Hematopoietic multipotent progenitor cell treated with erythropoietin and hydrocortisone succinate and interleukin-3 and kit ligand, for 8 days (in vitro differentiated cells): ENCODE measurements around the gene GABBR2.
A peak's percentile ranks its signal among the peaks of the same experiment; 100 is the strongest.
"Not testable (repeated sequence)": the region's sequence is repeated elsewhere in the genome, so short reads cannot be mapped to it uniquely, and the experiment has no call there.

ENCODE experiments used
- DNase-seq: peaks from one replicate; pipeline ENCODE4 v3.0.0-alpha.2; 2015

The GABBR2 gene

DNA sequence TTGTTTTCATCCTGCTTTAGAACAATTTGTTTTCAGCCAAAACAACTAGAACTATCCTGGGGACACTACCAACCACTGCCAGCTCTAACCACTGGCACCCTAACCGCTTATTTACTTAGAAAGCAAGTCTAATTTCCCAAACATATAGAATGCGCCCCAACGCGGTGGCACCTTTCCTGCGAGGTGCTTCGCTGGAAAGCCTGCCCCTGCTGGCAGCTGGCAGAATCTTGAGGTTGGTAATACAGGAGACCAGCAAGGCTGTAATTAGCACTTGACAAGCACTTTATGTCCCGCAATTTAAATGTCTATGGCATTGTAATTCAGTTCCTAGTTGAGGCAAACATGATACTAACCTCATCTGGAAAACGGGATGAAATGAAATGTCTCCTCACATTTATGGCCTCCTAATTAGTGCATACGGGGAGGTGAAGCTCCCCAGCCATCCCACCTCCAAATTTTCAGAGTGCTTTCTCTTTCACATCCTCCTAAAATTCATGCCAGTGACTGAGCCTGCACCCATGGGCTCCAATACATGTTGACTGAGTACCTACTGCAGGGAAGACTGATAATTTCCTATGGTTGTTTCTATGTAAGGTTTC lies 30.4 kb downstream of the GABBR2 start:
- peak; percentile 27 for DNase-seq

DNA sequence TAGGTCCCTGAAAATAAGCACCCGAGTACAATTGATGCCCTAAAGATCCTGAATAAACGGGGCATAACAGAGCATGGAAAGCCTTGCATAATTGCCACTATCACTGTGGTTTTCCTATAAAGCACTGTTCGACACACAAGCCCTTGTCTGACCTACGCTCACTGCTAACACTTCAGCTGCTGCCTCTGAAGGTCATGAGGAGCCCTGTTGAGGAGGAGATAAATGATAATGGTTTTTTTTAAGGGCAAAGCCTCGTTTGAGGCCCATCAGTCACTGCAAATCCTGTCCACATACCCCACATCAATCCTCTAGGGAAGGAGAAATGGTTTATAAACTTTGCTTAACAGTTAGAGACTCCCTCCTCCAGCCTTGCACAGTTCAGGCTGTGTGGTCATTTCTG lies 35.1 kb downstream of the GABBR2 start:
- DNase-seq: no peak

DNA sequence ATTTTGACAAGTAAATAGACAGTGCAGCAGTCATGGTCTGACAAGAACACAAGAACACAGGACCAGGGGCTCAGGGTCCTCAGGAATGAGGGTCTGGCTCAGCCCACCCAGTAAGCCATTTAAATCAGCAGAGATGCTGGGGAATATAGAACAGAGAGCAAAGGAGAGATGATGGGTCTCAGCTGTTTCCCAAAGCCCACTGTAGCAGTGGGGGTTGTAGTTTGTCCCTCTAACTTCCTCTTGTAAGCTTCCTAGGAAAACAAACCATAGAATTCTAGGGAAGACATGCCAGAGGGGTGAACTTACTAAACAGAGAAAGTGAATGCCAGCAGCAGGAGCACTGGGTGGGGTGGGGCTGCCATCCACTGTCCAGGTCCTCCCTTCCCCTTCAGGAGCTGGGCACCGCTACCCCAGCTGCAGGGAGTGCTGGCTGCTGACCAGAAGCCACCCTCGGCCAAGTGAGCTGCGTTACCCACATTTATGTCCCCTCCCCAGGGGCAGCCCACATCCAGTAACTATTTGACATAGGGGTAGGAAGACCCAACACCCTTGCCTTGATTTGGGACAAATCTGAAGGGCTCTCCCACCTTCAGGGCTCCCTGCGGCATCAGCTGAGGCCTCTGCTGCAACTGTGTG lies 41.6 kb downstream of the GABBR2 start:
- DNase-seq: no peak

DNA sequence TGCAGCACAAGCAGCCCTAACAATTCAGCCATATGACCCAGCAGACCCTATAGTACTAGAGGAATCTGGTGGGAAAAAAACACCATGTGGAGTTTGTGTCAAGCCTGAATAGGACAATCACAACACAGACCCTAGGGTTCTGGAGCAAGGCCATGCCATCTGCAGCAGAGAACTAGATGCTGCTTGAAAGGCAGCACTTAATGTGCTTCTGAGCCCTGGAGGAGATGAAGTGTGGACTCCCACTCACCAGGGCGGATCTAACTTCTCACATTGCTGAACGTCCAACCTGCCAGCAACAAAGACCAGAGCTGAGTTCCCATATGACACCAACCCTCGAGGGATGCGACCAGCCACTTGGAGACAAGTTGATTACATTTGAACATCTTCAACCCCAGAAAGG lies 43.2 kb downstream of the GABBR2 start:
- no peak for DNase-seq

DNA sequence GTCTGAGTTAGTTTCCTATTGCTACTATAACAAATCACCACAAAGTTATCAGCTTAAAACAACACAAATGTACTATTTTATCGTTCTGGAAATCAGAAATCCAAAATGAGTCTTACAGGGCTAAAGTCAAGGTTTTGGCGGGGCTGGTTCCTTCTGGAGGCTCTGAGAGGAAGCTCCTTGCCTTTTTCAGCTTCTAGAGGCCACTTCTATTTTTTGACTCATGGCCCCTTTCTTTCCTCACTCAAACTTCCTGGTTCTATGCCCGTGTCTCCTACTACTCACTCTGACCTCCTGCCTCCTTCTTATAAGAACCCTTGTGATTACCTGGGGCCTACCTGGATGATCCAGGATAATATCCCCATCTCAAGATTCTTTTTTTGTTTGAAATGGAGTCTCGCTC lies 48.2 kb downstream of the GABBR2 start:
- no peak for DNase-seq

DNA sequence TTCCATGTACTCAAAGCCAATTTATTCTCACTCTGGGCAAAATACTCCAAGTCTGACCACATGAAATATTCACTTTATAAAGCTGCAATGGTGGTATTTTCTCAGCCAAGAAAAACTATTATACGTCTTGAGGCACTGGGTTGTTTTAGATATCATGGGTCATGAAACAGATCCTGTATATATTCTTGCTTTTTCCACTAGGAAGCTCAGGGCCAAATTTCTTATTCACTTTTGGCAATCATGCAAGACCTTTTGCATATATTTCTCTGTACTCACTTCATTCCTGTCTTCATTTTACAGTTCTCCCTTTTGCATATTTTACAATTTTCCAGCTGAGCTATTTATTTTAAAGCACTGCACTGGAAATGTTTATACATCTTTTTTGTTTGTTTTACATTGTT lies 49.8 kb downstream of the GABBR2 start:
- no peak for DNase-seq

DNA sequence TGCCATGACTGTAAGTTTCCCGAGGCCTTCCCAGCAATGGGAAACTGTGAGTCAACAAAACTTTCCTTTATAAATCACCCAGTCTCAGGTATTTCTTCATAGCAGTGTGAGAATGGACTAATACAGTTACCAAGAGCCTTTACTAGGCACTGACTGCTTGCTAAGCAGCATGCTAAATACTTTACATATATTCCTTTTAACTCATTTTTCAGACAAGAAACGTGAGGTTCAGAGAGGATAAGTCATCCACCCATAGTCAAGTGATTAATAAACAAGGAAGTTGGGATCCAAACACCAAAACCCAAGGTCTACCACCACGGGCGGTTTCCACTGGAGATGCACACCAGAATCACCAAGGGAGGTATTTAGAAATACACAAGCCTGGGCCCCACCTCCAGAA lies 50.8 kb downstream of the GABBR2 start:
- no peak for DNase-seq

DNA sequence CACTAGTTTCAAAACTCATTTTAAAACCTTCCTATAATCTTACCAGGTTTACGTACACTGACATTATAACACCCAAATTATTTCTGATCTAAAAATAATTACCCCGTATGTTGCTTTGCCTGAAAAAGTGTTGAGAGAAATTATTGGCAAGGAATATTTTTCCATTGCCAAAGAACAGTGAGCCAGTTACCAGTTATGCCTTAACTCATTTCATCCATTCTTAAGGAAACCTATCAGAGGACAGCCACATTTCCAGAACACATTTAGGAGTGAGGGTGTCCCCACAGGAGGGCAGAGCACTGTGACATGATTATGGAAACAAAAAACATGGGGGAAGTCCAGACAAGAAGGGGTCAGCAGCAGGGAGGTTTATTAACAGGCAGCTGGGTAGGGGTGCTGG lies 52.2 kb downstream of the GABBR2 start:
- no peak for DNase-seq

DNA sequence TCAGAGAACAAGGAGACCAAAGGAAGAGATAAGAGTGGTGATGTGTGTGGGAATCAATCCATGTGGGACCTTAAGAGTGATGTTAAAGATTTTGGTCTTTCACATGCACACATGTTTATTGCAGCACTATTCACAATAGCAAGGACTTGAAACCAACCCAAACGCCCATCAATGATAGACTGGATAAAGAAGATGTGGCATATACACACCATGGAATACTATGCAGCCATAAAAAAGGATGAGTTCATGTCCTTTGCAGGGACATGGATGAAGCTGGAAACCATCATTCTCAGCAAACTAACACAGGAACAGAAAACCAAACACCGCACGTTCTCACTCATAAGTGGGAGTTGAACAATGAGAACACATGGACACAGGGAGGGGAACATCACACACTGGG lies 53.3 kb downstream of the GABBR2 start:
- DNase-seq: not testable (repeated sequence)

DNA sequence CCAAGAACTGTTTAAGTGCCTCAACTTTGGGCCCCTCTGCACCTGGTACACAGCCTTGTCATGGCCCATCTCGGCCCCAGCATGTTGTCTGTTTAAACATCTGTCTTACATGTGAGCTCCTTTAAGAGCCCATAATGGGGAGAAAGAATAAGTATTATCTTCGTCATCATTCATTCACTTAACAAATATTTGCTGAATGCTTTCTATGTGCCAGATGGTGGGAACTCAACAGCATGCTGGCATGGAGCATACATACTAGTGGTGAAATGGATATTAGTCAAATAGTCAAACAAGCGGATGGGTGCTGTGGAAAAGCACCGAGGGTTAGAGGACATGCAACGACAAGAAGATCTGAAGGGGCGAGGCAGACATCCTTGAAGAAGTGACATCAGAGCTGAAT lies 54.5 kb downstream of the GABBR2 start:
- DNase-seq: no peak

DNA sequence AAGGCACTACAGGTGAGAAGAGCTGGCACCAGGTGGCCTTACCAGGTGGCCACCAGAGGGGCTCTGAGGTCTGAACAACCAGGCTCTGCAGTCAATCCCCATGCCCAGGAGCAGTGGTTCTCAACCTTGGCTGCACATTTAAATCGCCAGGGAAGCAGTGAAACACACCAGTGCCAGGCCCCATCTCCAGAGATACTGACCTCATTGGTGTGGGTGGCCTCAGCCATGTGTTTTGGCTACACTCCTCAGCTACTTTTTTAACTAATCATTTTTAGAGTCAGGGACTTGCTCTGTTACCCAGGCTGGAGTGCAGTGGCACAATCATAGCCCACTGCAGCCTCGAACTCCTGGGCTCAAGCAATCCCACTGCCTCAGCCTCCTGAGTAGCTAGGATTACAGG lies 56.0 kb downstream of the GABBR2 start:
- DNase-seq: no peak

DNA sequence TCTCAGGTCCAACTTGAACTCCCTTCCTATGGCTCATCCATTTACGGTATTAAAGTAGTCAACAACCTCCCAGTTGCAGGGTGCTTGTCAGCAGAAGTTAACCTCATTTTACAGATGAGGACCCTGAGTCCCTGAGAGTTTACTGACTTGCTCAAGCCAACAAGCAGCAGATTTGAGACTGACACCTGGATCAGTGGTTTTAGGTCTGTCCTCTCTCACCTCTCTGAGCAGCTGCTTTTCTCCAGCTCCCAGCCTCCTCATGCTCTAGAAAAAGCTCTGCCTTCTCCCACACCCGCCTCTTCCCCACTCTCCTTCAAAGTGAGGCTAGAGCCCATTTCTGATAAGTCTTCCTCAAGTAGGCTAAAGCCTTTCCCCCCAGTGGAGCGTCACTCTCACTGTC lies 56.4 kb downstream of the GABBR2 start:
- no peak for DNase-seq

DNA sequence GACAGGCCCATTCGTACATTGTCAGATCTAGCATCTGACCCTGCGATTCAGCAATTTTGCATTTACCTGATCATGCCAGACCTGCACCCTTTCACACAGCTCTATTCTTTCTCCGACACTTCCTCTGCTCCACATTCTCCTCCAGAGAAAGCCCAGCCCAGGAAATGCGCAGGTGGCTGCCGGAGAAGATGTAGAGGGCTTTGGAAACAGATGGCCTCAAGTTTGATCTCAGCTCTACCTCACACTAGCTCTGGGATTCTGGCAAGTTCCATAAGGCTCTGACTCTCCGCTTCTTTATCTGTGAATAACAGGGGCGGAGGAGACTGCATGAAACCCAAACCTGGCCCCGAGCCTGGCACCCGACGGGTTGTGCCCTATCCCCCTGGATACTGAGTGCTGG lies 61.5 kb downstream of the GABBR2 start:
- no peak for DNase-seq

DNA sequence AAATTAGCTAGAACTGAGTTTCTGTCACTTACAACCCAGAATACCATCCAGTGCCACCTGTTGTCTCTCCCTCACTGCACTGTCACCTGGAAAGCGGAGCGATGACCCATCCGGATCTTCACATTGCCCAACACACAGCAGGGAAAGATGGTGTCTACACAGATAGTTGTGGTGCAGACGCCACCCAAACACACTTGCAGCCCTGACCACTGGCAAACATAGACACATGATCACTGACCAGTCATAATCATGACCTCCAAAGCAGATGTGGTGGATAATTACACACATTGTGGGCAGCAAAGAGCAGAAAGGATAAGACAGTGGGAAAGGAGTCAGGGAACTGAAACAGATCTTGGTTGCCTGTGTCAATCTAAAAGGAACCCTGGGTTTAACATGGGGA lies 64.7 kb downstream of the GABBR2 start:
- DNase-seq: no peak

DNA sequence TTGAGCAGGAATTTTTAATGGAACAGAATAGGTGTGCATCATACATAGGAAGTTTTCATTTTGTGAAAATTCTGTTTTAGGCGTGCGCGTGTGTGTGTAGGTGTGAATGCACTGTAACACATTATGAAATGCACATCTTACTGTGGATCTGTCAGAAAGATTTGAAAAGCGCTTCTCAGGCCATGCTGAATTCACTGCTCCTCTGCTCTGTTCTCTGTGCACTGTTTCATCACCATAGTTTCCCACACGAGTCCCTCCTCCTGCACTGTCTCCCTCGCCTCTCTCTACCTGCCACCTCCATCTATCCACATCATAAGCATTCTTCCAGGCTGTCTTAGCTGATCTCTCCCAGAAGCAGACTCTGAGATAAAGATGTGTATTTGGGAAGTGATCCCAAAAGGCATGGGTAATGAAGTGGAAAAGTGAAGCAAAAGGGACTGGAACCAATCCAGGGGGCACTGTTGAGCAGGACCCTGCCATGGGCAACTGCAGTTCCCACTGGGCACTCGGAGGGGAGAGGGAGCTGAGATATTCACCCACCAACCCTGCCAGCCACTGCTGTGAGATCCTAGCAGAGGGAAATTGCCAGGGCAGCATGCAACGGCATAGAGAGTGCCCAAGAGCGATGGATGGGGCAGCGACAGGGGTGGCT lies 65.9 kb downstream of the GABBR2 start:
- no peak for DNase-seq

DNA sequence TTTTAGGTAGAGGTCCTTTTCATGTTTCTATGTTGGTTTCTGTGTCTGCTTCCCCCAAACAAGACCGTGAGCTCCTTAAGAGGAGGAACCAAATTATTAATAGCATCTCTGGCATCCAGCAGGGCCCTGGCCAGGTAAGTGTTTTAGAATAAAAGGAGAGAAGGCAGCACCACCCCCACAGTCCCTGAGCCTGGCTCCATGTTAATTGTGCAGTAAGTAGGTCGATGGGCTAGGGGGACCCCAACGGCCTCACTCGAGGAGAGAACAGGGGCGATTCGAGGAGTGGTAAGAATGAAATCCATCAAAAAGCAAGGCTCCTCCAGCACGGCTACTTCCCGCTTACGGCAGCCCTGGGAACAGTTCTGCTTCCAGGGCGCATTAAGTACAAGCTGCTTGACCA lies 67.0 kb downstream of the GABBR2 start:
- no peak for DNase-seq

DNA sequence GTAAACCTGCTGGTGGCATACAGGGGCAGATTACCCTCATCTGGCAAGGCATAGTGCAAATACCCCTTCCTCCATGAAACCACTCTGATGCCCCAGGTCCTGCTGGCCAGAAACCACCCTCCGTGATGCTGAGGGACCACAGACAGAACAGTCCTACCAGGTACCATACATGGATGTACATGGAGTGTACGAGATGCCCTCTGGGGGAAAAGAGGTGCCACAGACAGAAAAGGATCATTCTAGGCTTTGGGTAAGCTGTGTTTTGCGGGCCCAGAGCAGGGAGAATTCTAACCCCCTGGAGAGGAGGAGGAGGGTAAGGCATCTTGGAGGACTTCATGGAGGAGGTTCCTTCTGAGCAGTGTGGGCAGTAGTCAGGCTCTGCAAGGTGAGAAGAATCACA lies 68.3 kb downstream of the GABBR2 start:
- no peak for DNase-seq

DNA sequence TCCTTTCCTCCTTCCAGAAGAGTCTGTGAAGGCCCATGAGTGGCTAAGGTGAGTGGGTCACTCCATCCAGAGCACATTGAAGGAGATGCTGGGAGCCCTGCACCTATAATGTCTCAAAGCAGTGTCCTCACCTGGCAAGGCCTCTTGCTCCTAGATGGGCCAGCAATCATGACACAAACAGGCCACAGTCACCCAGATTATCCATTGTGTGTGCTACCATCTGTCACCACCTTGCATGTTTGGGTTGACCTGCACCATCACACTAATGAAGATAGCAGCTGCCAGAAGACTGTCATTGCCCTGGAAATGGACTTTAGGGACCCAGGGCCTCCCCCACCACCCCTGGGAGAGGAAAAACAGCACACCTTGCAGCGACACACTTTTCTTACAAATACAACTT lies 69.6 kb downstream of the GABBR2 start:
- DNase-seq: no peak

DNA sequence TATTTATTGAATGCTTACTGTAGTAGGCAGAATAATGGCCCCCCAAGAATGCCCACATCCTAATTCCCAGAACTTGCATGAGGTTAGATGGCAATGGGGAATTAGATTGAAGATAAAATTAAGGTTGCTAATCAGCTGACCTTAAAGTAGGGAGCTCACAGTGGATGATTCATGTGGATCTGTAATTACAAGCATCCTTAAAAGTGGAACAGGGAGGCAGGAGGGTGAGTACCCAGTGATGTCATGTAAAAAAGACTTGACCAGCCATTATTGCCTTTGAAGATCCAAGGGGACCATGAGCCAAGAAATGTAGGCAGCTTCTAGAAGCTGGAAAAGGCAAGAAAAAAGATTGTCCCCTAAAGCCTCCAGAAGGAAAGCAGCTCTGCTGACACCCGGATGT lies 71.4 kb downstream of the GABBR2 start:
- no peak for DNase-seq

DNA sequence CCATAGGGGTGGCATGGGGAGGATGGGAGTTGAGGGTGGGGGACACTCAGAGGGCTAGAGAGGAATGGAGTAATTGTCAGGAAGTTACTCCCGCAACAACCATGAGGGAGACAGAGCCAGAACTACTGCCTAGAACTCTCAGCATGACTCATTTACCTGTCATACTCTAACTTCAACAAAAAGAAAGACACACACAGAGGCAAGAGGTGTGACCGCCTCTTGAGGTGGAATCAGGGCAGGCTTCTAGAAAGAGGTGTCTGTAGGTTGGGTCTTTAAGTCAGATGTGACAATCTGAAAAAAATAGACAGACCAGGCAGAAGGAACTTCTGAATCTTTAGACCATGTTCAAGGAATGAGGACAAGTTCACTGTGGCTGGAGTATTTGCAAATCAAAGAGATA lies 73.4 kb downstream of the GABBR2 start:
- no peak for DNase-seq

DNA sequence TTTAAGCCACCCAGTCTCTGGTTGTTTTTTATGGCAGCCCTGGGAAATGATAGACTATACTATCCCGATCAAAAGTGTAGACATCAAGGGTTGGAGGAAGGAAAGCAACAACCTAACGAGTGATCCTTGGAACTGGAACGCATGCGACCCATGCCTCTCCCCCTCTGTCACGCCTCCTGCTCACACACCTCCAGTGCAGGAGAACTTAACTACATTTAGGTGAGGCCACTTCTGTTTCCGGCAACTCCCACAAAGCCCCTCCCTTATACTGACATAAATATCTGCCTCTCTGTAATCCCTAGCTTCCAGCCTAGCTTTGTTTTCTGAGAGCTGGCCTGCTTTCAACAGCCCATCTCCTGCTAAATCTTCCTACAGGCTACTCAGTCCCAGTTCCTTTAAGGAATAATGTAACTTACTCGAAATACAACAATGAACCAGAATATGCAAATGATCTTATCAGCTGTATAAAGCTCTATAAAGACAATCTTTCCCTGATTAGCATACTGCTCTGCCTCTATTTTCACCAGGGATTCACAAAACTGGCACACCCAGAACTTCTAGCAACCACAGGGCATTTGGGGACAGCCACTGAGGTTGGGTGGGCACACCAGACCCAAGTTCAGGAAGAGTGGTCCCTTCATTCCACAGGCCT lies 73.9 kb downstream of the GABBR2 start:
- DNase-seq: no peak

DNA sequence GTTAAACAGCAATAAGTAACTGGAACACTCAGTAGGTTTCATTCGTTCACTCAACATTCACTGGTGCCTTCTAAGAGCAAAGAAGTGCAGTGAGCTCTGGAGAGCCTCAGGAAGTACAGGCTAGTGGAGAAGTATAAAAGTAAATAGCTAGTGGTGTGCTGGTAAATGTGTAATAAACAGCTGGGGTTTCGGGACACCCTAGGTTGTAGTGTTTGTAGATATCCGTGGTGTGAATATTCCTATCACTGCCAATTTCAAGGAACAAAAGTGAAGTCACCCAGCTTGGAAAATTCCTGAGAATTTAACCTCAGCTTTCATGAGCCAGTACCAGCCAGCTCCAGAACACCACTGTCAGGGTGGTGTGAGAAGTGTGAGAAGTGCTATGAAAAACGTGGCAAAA lies 75.9 kb downstream of the GABBR2 start:
- no peak for DNase-seq

DNA sequence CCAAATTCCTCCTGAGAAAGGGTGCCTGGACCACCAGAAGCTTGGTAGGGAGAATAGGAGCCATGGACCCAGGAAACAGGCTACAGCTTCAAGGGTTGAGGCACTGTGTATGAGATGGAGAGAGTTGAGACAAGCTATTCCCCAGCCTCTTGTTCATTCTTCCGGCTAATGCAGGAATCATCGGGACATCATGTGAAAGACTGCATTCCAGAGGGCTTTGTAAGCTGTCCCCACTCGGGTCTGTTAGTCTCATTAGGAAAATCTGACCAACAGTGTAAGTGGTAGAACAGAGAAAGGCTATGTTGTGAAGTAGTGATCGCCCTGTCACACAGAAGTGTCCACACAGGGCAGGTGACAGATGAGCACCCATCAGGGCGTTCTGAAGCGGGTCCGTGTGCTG lies 81.4 kb downstream of the GABBR2 start:
- no peak for DNase-seq

DNA sequence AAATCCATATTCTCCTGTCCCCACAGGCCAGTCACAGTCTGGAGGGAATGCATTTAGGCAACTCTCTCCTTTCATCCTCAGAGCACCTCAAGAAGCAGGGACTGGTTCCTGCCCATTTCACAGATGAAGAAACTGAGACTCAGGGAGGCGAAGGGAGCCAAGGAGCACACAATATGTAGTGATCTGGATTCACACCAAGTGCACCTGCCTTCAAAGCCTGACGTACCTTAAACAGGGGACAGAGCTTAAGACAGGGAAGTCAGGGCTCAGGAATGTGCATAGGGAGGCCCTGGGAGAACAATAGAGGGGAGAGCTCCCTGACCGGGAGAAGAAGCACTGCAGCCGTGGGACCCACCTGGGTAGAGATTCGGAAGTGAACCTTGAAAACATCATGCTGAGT lies 83.0 kb downstream of the GABBR2 start:
- no peak for DNase-seq
